Ishikawa (cell line): ENCODE measurements around the gene TBC1D24.

Experiments used
- CREB1 ChIP-seq: IDR thresholded peaks from 2 replicates; pipeline ENCODE4 v1.6.1; 2012; ENCODE audit warnings: low read depth
- EP300 ChIP-seq: IDR thresholded peaks from 2 replicates; pipeline ENCODE4 v1.6.1; 2012; ENCODE audit warnings: borderline replicate concordance
- FOXM1 ChIP-seq: IDR thresholded peaks from 2 replicates; pipeline ENCODE4 v1.6.1; 2012; ENCODE audit warnings: low read depth, borderline replicate concordance
- MAX ChIP-seq: IDR thresholded peaks from 2 replicates; pipeline ENCODE4 v1.6.1; 2012
- RAD21 ChIP-seq: IDR thresholded peaks from 2 replicates; pipeline ENCODE4 v1.6.1; 2012; ENCODE audit warnings: low read depth
- TCF12 ChIP-seq: IDR thresholded peaks from 2 replicates; pipeline ENCODE4 v1.6.1; 2012; ENCODE audit warnings: low read depth
- YY1 ChIP-seq: IDR thresholded peaks from 2 replicates; pipeline ENCODE4 v1.6.1; 2012; ENCODE audit warnings: low read depth
- TF ChIP-seq, protein P1 (sequence below): IDR thresholded peaks from 2 replicates; pipeline ENCODE4 v1.6.1; 2012; ENCODE audit warnings: low read depth, mild to moderate bottlenecking

DNA sequence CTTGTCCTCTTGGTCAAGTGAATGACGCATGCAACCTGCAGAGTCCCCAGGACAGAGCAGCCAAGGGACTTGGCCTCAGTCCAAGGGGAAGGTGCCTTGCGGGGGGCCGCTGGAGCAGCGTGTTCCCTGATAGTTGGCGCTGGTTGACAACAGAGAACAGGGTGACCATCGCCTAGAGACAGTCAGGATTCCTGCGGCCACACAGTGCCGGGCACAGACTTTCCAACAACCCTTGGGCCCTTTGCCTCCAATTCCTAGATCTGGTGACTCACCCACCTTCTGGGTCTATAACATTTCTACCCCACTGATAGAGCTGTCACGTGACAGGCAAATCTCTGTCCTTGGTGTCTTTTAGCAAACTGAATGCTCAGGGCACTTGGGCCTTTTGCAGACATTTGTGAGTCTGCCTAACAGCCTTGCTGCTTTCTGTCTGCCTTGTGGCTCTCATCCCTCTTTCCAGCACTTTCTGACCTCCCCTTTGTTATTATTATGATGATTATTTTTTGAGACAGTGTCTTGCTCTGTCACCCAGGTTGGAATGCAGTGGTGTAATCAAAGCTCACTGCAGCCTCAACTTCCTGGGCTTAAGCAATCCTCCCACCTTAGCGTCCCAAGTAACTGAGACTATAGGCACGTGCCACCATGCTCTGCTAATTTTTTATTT lies 26.9 kb upstream of the TBC1D24 start:
- TF ChIP-seq YY1 (no peak), RAD21 (no peak), EP300 (no peak), CREB1 (no peak), TCF12 (no peak), MAX (no peak), FOXM1 (no peak)
- TF ChIP-seq, protein P1, sequence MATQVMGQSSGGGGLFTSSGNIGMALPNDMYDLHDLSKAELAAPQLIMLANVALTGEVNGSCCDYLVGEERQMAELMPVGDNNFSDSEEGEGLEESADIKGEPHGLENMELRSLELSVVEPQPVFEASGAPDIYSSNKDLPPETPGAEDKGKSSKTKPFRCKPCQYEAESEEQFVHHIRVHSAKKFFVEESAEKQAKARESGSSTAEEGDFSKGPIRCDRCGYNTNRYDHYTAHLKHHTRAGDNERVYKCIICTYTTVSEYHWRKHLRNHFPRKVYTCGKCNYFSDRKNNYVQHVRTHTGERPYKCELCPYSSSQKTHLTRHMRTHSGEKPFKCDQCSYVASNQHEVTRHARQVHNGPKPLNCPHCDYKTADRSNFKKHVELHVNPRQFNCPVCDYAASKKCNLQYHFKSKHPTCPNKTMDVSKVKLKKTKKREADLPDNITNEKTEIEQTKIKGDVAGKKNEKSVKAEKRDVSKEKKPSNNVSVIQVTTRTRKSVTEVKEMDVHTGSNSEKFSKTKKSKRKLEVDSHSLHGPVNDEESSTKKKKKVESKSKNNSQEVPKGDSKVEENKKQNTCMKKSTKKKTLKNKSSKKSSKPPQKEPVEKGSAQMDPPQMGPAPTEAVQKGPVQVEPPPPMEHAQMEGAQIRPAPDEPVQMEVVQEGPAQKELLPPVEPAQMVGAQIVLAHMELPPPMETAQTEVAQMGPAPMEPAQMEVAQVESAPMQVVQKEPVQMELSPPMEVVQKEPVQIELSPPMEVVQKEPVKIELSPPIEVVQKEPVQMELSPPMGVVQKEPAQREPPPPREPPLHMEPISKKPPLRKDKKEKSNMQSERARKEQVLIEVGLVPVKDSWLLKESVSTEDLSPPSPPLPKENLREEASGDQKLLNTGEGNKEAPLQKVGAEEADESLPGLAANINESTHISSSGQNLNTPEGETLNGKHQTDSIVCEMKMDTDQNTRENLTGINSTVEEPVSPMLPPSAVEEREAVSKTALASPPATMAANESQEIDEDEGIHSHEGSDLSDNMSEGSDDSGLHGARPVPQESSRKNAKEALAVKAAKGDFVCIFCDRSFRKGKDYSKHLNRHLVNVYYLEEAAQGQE = no peak
